Measurements from ENCODE around the gene JCAD.

DNA sequence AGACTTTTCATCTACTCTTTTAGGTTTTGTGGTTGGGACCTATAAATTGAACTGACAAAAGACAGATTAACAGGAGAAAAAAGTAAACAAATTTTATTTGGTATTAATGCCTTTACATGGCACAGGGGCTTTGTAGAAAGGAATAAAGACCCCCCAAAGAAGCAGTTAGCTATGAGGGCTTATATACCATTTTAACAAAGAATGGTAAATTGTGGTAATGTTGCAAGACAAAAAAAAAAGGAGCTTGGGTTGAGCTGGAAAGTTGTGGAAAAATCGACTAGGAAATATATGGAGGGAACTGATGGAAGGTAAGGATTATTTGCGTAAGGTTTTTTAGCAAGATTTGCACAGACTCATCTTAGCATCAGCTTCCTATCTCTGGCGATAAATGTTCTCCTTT is 84.6 kb downstream of the JCAD start:
- TF ChIP-seq POLR2A (IDR thresholded peaks at IDR 0.05) = no peak
- TF ChIP-seq, protein P1, sequence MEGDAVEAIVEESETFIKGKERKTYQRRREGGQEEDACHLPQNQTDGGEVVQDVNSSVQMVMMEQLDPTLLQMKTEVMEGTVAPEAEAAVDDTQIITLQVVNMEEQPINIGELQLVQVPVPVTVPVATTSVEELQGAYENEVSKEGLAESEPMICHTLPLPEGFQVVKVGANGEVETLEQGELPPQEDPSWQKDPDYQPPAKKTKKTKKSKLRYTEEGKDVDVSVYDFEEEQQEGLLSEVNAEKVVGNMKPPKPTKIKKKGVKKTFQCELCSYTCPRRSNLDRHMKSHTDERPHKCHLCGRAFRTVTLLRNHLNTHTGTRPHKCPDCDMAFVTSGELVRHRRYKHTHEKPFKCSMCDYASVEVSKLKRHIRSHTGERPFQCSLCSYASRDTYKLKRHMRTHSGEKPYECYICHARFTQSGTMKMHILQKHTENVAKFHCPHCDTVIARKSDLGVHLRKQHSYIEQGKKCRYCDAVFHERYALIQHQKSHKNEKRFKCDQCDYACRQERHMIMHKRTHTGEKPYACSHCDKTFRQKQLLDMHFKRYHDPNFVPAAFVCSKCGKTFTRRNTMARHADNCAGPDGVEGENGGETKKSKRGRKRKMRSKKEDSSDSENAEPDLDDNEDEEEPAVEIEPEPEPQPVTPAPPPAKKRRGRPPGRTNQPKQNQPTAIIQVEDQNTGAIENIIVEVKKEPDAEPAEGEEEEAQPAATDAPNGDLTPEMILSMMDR (IDR thresholded peaks at IDR 0.05) = no peak
